NAMALWA (cell line): ENCODE measurements around the gene SMAD7.

Experiments used
- DNase-seq: peaks from one replicate; pipeline ENCODE4 v3.0.0-alpha.2; 2015; ENCODE audit warnings: low spot score

Gene SMAD7

DNA sequence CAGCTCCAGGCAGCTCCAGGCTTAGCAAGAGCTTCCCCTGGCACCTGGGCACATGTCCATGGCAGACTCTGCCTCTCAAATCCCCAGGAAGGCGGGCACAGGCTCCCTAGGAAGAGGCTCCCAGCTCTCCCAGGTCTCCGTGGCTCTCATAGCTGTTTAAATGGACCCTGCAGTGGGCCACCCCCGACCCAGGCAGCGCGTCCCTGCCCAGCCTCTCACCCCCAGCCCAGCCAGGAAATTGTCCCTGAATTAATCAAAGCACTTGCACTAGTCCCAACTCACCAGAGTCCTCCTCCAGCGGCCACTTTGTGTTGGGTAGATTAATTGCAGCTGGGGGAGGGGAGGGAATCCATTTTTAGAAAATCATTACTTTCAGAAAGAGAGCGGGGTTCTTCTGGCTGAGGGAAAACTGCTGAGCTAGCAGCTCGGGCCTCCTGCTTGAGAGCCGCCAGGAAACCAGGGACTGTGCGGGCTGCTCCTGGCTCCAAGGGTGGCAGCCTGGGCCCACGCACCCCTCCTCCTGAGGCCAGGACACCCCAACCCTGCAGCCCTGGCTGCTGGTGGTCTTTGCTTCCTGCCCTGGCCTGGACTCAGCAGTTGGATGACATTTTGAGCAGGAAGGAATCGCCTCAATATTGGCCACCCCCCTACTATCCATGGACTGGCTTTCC is 36.0 kb downstream of the SMAD7 start:
- DNase-seq = no peak

DNA sequence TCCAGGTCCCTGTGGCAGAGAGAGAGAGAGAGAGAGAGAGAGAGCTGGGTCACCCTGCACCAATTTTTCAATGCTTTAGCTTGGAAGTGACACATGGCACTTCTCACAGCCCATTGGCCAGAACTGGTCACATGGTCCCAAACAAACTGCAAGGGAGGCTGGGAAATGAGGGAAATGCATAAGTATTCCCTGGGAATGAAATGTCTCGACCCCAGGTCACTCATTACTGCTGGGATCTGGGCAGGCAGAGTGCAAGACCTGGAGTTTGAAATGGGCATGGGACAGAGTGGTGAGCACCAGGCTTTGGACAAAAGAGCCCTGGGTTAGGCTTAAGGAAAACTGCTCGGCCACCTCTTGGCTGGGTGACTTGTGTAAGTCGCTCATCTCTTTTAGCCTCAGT is 37.0 kb downstream of the SMAD7 start:
- DNase-seq = no peak

DNA sequence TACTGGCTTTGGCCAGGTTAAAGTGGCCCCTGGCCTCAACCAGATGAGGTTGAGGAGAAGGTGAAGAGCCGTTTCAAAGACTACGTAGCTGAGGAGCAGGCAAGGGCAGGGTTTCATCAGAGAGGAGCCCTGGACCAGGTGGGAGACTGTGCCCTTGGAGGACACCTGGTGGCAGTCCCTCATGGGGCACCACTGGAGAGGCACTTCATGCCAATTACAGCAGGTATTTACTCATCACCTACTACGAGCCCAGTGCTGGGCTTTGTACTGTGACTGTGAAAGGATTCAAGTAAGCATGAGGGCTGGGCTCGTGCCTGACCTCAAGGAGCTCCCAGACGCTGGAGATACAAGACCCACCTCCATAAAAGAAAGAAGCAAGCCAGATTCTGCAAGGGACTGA is 37.6 kb downstream of the SMAD7 start:
- peak; percentile 39 for DNase-seq

GRCh38 chr18:48910972-48911545 is 39.7 kb downstream of the SMAD7 start:
- DNase-seq = no peak

- no peak for DNase-seq
Observed at GRCh38 chr18:48909721-48910120, 41.0 kb downstream of the SMAD7 start.

DNA sequence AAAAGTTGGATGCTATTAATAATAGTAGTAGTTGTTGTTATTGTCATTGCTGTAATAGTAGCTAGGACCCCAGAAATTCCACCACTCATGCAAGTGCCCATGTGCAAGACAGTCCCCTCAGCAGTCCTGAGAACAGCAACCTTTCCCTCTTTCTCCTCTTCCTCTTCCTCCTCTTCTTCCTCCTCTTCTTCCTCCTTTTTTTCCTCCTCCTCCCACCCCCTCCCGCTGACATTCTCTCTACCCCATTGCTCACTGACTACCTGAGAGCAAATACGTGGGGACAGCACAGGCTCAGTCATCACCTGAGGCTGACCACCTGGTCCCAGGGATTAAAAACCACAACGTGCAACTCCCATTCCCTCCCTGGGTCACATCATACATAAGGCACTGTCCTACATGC is 41.8 kb downstream of the SMAD7 start:
- no peak for DNase-seq

DNA sequence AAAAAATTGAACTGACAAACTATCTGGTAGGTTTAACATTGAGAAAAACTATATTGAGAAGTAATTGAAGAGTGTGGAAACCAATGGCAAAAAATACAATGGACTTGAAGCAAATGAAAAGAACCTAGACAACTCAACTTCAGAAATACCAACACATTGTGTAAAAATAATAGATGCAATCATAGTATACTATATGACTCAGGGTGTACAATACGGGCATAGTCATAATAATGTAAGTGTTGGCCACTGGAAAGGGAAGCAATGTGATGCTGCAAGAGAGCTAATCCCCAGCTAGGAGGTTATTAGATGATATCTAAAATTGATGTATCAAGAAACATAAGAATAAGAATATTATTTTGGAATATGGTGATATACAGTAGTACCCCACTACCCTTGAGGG is 45.3 kb downstream of the SMAD7 start:
- no peak for DNase-seq

GRCh38 chr18:48904847-48905394 is 45.8 kb downstream of the SMAD7 start:
- no peak for DNase-seq

DNA sequence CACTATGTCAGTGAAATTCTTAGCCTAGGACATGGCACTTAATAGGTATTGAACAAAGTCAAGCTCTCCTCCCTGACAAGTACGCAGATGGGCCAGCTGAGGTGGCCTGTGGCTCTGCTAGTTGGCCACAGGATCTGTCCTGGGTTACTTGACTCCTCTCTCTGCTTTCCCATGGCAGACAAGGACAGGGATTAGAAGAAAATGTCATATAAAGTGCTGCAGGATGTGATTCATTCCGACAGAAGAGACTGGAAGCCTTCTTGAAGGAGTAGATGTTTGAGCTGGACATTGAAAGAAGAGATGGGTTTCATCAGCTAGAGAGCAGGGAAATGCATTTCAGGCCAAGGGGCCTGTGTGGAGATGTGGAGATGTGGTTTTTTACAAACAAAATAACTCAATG is 46.7 kb downstream of the SMAD7 start:
- DNase-seq = no peak

DNA sequence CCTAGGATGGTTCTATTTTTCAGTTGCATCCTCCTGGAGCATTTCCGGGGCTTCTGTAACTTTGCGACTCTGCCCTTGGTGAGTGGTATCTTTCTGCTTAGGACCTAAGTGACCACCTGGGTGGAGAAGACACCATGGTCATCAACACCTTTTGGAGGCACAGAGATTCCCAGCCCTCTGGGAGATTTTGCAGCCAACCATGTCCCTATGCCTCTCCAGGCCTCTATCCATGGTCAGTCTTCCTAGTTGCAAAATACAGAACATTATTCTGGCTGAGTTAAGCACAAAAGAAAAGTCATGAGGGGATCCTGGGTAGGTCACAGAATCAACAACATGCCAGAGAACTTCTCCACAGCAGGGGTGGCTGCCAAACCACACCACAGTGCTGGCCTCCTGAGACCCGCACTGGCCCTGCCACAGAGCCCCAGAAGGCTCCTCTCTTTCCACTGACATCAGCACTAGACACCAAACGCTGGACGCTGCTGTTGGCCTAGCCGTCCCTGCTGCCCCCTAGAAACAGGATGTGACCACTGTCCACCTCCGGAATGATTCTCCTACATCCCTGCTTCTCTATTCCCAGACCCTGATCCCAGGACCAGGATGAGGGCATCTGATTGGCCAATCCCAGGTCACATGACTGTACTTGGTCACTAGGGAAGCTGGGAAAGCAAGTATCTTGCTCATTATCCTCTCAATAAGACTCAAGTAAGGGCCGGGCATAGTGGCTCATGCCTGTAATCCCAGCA is 47.7 kb downstream of the SMAD7 start:
- DNase-seq = no peak

DNA sequence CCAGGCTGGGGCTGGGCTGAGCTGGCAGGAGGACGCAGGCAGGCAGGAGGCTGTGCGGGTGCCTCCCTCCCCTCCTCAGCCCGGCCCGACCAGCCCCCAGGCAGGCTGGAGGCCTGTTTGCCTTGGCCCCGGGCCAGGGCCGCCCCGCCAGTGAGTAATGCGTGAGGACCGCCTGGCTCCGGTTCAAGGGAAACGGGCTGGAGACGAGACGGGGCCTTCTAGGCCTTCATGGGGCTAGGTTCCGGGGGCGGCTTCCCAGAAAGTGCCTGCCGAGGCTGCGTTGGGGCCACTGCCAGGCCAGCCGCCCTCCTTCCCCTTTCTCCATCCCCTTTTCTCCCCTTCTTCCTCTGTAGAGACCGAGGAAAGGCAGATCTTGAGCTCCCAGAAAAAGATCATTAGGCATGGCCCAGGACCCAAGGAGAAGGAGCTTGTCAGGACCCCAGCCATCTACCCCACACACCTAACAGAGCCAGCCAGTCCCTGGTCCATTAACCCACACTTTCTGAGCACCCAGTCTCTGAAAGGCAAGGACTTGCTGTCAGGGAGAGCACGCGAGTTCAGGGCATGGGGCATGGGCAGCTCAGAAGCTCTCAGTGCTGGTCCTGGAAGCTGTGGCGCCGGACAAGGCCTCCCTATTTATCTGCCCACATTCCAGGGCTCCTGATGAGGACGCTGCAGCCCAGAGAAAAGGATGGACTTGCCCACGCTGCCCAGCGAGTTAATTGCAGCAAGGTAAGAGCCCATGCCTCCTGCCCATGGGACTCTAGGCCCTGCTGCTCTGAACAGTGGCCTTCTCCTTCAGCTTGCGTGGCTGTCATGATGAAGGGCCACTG is 48.5 kb downstream of the SMAD7 start:
- no peak for DNase-seq

DNA sequence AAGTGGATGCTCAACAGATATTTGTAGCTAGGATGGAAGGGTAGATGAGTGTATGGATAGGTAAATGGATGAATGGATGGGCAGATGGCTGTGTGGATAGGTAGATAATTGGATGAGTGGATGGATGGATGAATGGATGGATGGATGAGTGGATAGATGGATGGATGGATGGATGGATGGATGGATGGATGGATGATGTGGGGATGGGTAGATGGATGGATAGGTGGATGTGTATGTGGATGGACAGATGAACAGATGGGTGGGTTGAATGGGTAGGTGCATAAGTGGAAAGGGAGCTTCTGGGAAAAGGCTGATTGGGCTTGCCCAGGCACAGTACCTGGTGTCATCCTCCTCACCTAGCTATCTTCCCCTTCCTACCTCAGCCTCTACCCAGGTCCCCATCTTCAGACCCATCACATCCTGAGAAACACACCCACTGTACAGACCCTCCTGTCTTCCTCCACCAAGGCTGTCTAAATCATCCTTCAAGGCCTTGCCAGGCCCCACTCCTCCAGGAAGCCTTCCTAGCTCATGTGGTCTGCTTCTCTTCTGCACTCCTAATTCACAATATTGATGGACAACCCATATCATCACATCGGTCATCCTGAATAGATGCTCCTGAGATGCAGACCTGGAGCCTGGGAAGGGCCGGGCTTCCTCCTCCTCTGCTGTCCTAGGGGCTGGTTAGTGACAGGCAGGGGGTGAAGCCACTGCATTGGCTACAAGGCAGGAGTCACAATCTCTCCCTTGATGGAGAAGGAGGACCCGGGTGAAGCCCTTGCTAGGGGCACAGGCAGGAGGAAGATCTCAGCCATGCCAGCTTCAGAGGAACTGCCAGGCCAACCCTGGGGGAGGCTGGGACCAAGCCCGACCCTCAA is 49.4 kb downstream of the SMAD7 start:
- DNase-seq = no peak

DNA sequence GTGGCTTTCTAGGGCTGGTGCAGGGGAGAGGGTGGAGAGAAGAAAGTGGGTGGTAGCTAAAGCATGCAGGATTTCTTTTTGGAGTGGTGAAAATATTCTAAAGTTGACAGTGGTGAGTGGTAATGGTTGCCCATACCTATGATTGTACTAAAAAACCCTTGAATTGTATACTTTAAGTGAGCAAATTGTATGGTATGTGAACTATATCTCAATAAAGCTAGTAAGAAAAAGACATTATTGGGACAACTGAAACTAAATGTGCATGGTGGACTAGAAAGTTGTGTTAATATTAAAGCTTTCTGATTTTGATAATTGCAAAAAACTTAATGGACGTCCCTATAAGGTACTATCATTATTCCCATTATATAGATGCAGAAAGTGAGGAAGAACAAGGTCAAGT is 50.3 kb downstream of the SMAD7 start:
- DNase-seq = no peak

GRCh38 chr18:48899558-48900174 is 51.1 kb downstream of the SMAD7 start:
- no peak for DNase-seq

GRCh38 chr18:48898521-48898920 is 52.2 kb downstream of the SMAD7 start:
- no peak for DNase-seq

GRCh38 chr18:48897531-48897930 is 53.2 kb downstream of the SMAD7 start:
- DNase-seq = no peak

DNA sequence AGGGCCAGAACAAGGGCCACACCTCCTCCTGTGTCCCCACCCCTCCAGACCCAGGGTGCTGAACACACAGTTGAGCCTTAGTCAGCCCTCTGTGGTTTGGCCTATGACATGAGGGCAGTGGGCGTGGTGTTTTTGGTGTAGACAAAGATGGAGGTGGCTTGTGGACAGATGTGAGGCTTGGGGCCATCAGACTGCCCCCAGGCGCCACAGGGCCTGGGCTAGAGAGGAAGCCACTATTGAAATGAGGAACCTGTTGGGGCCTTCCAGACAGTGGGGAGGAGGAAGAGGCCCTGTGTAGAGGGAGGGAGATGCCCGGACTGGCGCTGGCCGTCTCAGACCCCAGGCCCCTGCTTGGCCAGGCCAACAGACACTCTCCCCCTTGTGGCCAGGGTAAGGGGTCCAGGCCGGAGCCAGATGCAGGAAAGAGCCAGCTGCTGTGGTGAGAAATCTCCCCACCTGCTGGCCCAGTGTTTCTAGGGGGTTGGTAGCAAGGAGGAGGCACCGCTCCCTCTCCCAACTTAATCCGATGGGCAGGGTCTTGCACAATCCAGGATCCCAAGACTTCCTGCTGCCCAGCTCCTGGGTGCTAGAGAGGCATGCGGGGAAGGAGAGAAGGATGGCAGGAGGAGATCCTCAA is 53.8 kb downstream of the SMAD7 start:
- DNase-seq = peak; percentile 51

- DNase-seq = no peak
Observed at GRCh38 chr18:48896326-48896874, 54.4 kb downstream of the SMAD7 start.

- no peak for DNase-seq
Observed at GRCh38 chr18:48894799-48895346, 55.9 kb downstream of the SMAD7 start.
